GM18498 (cell line): ENCODE measurements around the gene SMR3A.

Source experiments
- ATAC-seq: cut with Tn5 transposase; IDR thresholded peaks from one replicate; pipeline ENCODE4 v1.9.1; 2021; ENCODE audit warnings: mild to moderate bottlenecking, moderate library complexity; ENCODE audit not compliant: unreplicated experiment

The SMR3A gene

GRCh38 chr4:70360460-70360859 lies at the start of gene SMR3A:
Gene SMR3A, plus strand, starts transcription at chr4:70360760. Its CDS starts 1,356 bp downstream, at chr4:70362116.
- no peak for ATAC-seq

DNA sequence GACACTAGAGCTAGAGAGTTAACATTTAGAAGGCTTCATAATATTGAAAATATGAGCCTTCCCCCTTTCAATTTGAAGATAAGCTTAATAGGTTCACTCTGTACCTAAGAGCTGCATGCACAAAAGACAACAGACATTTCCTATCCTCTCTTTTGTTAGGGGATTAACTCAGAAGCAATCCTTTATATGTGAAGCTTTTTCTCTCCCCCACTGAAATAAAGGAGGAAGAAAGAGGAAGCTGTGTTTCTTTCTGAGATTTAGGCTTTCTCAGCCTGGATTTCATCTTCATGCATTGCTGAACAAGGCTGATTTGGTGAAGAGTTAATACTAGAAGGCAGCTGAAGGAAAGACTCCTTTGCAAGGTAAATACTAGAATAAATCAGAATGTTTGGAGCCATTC lies 46.8 kb upstream of the SMR3A start:
- no peak for ATAC-seq

DNA sequence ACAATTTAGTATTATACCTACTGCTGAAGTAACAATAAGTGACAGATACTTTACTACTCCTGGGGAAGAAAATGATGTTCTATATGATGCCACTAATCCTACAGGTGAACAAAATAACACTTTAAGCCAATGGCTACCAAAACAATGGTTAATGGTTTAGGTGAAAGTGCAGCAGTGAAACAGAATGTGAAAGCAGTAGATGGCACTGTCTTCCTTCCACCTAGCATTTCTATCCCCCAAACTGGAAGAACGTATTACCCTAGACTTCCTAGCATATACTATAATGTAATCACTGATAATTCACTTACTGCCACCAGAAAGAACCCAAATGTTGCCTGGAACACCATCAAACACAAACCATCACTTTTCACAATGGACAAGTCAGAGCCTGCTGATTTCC lies 44.6 kb upstream of the SMR3A start:
- peak; percentile 86 for ATAC-seq

- ATAC-seq: no peak
Observed at GRCh38 chr4:70326052-70326451, 34.5 kb upstream of the SMR3A start.

DNA sequence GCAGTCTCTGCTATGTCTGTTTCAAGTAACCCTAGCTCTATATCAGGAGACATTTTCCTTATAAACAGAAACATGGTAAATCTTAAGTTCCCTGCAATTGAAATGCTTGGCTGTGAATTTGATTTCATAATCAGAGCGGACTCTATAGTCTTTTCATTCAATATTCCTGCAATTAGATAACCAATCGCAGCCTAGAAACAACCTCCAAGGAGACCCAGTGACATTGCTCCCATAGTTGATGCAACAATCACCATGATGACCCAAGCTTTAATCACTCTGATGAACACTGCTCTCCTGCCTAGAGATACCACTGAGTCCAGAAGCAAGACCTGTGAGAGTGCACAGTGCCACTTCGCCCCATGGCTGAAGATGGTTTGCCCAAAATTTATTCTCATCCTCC lies 25.9 kb upstream of the SMR3A start, which contains the start of gene CABS1:
Gene CABS1 (plus strand): TSS at position 301 of the 400 bp plus-strand sequence. CDS start 59 bp downstream, at position 360.
- ATAC-seq: no peak

- ATAC-seq: no peak
Observed at GRCh38 chr4:70336043-70336442, 24.5 kb upstream of the SMR3A start.

GRCh38 chr4:70337886-70338420 lies 22.6 kb upstream of the SMR3A start:
- ATAC-seq: no peak

DNA sequence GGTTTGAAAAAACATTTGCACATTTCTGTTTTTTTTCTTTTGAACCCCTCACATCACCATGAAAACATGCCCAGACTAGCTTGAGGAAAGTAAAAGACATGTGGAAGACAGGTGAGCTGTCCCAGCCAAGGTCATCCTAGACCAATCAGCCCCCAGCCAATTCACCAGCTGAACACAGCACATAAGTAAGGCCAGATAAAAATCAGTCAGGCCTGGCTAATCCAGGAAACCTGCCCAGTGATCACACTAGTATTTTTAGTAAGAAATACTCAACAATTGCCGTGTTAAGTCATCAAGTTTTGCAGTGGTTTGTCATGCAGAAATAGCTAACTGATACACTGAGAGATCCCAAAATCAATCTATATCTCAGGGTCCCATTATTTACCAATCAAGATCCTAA lies 4.4 kb upstream of the SMR3A start:
- ATAC-seq: peak; percentile 57

GRCh38 chr4:70359115-70359661 lies 1.4 kb upstream of the SMR3A start:
- ATAC-seq: no peak

- ATAC-seq: peak; percentile 57
Observed at GRCh38 chr4:70364002-70364401, 3.4 kb downstream of the SMR3A start.

DNA sequence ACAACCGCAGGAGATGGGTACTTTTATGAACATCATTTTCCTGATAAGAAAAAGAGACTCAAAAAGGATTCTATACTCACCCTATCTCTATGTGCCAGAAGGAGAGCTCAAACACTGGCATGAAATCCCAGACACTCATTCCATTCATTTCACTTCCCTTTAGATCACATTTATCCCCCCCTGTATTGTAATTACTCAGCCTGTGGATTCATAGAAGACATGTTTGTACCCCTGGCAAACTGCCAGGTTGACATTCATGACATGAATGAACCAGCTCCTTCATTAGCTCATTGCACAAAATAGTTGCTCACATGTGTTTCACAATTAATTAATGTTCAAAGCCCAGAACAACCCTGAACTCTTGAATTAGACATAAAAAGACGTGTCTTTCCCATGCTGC lies 4.9 kb downstream of the SMR3A start:
- ATAC-seq: no peak

- no peak for ATAC-seq
Observed at GRCh38 chr4:70367813-70368212, 7.3 kb downstream of the SMR3A start.

DNA sequence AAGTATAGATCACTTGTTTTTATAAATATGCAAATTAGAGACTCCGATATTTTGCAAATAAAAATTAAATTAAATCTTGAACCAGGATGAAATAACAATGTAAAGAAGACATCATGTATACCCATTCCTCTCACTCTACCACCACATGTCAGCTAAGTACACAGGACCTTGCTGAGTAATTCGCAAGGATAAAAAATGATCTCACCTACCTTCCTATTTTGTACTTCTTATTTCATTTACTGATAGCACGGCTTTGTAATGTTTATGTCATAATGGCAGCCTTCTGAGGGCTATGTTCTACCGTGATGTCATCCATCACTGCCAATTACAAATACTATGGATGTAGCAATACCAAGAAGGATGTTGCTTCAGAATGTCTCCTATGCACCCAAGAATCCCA lies 11.4 kb downstream of the SMR3A start:
- no peak for ATAC-seq

- no peak for ATAC-seq
Observed at GRCh38 chr4:70372760-70373159, 12.2 kb downstream of the SMR3A start.

DNA sequence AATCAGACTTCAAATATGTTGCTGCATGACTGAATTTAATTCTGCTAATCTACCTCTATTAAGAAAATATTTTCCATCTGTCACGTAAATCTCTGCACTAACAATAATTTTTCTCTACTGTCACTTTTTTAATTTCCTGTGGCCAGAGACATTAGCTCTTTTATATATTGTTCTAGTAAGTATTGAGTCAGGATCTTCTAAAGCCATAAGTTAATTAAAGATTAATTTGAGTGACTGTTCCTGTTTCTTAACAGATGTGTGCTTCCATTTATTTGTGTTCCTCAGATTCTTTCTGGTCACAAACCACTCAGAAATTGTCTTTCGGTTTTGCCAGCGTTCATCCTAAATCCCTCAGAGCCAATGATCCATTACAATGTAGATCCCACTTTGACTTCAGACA lies 20.0 kb downstream of the SMR3A start:
- no peak for ATAC-seq

DNA sequence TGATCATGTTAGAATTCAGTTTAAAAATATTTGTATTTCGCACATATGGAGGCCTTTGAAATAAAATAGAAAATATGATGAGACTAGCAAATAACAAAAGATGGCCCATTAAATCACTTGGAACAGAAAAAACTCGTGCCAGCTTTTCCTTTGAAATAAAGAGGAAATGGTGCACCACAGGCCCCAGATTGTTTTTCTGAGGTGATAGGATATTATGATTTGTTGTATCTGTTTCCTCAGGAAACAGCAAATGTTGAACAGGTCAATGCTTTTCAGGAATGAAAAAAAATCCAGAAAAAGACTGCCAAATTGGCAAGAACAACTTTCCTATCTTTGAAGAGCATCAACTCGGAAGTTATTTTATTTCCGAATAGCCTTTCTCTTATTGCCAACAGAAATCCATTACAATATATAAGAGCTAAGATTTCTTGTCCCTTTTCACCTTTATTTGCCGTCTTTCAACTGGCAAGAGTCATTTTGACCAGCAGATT lies 22.2 kb downstream of the SMR3A start, which contains the start of gene SMR3B:
Gene SMR3B (plus strand): TSS at position 441 of the 491 bp plus-strand sequence. CDS start 1,380 bp downstream, outside the sequence.
- no peak for ATAC-seq

DNA sequence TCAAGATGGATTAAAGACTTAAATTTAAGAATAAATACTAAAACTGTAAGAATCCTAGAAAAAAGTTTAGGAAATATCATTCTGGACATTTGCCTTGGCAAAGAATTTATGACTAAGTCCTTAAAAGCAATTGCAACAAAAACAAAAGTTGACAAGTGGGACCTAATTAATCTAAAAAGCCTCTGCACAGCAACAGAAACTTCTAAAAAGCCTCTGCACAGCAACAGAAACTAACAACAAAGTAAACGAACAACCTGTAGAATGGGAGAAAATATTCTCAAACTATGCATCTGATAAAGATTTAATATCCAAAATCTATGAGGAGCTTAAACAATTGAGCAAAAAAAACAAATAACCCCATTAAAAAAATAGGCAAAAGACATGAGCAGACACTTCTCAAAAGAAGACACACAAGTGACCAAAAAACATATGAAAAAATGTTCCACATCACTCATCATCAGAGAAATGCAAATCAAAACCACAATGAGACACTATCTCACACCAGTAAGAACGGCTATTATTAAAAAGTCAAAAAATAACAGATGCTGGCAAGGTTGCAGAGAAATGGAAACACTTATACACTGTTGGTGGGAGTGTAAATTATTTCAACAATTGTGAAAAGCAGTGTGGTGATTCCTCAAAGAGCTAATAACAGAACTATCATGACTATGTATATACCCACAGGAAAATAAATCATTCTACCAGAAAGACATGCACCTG lies 31.7 kb downstream of the SMR3A start:
- ATAC-seq: peak; percentile 75

DNA sequence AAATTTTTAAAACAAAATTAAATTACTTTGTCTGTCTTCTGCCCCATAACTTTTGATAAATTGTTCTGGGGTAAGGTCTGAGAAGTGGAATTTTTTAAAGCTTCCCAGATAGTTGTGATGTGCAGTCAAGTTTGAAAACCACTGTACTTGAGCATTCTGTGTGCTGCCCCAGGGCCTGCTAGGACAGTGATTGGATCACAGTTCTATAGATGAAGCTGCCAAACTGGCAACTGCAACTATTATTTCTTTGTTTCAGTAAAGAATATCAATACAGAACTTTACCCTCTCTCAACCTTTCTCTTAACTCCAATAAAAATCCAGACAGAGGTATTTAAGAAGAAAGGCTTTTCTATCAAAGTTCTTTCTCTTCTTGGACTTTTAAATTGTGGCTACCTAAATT lies 37.0 kb downstream of the SMR3A start, which contains the start of gene OPRPN:
Gene OPRPN (plus strand): TSS at position 361 of the 400 bp plus-strand sequence. CDS start 1,346 bp downstream, outside the sequence.
- ATAC-seq: no peak

GRCh38 chr4:70399319-70399718 lies 38.8 kb downstream of the SMR3A start:
- ATAC-seq: peak; percentile 50

DNA sequence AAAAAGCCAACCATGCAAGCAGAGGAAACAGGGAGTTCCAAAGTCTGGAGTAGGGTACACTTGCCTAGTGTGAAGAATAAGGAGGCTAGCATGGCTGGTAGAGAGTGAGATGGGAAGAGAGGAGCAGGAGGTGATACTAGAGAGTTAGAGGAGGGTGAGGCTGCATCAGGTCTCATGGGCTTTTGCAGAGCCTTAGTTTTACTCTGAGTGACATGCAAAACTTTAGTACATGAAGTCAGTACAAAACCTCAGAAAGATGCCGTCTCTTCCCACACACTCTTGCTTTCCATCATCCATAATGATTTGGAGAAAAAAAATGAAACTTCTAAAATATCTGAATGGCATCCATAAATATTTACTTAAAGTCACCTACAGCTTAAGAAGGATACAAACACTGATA lies 42.2 kb downstream of the SMR3A start:
- peak; percentile 44 for ATAC-seq

DNA sequence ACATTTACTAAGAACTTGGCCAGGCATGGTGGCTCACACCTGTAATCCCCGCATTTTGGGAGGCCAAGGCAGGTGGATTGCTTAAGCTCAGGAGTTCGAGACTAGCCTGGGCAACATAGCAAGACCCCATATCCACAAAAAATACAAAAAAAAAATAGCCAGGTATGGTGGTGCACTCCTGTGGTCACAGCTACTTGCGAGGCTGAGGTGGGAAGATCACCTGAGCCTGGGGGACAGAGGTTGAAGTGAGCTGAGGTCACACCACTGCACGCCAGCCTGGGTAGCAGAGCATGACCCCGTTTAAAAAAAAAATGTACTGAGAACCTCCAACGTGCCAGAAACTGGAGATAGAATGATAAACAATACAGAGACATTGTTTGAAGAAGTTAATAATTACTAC lies 45.2 kb downstream of the SMR3A start:
- peak; percentile 65 for ATAC-seq
